Endothelial cell (in vitro differentiated cells): ENCODE data around the gene WHRN. TPM values are rescaled to one million over a fixed set of nuclear protein-coding genes. Genes with fewer than 3 reads are reported as not detected.

Source experiments
- DNase-seq: peaks from one replicate; pipeline ENCODE4 v3.0.0; 2021; ENCODE audit warnings: low spot score
- H3K27ac Mint-ChIP-seq: one replicate; pipeline ENCODE4 v1.8.0; 2021; ENCODE audit warnings: mixed read lengths, inconsistent platforms; ENCODE audit not compliant: unreplicated experiment
- H3K27me3 Mint-ChIP-seq: one replicate; pipeline ENCODE4 v1.8.0; 2021; ENCODE audit warnings: mild to moderate bottlenecking, moderate library complexity, mixed read lengths, inconsistent platforms; ENCODE audit not compliant: unreplicated experiment
- H3K36me3 Mint-ChIP-seq: one replicate; pipeline ENCODE4 v1.8.0; 2021; ENCODE audit warnings: mild to moderate bottlenecking, low read depth, mixed read lengths, inconsistent platforms; ENCODE audit not compliant: unreplicated experiment
- H3K4me1 Mint-ChIP-seq: one replicate; pipeline ENCODE4 v1.8.0; 2021; ENCODE audit warnings: mild to moderate bottlenecking, mixed read lengths, inconsistent platforms; ENCODE audit not compliant: unreplicated experiment
- H3K4me3 Mint-ChIP-seq: one replicate; pipeline ENCODE4 v1.8.0; 2021; ENCODE audit warnings: mild to moderate bottlenecking, mixed read lengths, inconsistent platforms; ENCODE audit not compliant: unreplicated experiment
- H3K9me3 Mint-ChIP-seq: one replicate; pipeline ENCODE4 v1.8.0; 2021; ENCODE audit warnings: mixed read lengths, inconsistent platforms; ENCODE audit not compliant: unreplicated experiment
- total RNA-seq: library from RNA; stranded (reverse); fragmentation: NEBNext Ultra II Directional; extraction: Animal tissue kit (Norgen Biotek cat#: 25700); gene quantifications from one replicate; pipeline ENCODE4 v1.2.1, GENCODE V29; 2021; ENCODE audit not compliant: unreplicated experiment
- TF ChIP-seq, protein P1 (sequence below): fragments of 200-600 bp; sonication (generic); IDR thresholded peaks from one replicate; pipeline ENCODE4 v1.5.0; 2021; ENCODE audit warnings: antibody characterized with exemption; ENCODE audit not compliant: unreplicated experiment

WHRN gene
- total RNA-seq, 1 donor from 2014 or later, result 4.1 TPM

DNA sequence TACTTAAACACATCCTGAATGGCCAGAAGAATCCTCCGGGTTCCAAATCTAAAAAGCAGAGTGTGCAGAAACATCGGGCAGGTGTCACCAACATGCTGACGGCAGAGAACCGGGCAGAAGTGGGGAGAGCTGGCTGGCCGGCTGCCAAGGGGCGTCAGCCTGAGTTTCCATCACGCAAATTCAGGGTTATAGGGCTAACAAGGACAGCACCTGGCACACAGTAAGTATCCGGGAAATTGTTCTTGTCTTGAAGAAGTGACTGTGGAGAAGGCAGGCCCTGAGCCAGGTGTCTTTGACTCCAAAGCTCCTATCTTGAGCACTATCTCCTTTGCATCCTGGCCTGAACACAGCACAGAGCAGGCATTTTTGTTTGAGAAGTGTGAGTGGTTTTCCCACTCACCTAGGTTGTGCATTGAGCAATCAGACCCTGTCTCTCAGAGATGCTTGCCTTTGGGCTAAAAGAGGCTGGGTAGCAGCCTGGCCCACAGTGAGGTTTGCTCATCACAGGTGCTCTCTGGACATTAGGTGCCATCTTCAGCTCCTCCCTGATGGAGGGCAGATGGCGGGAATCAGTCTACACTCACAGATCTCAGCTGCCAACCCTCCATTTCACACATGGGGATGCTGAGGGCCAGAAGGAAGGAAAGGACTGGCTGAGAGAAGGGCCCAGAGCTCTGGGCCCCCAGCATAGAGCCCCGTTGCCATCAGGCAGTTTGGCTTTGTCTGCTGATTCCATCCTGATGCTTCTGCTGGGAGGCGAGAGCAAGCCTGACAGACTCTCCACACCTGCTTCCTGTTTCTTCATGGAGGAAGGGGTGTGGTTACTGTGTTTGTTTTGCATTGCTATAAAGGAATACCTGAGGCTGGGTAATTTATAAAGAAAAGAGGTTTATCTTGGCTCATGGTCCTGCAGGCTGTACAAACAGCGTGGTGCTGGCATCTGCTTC lies 52.8 kb downstream of the WHRN start:
- H3K27me3 Mint-ChIP-seq, result no peaks in the 10 kb centered on the region
- no peaks in the 10 kb centered on the region for H3K36me3 Mint-ChIP-seq
- DNase-seq, result no peak
- no peak overlapping the region for H3K4me3 Mint-ChIP-seq
- no peaks in the 10 kb centered on the region for H3K9me3 Mint-ChIP-seq
- H3K4me1 Mint-ChIP-seq, result no peaks in the 10 kb centered on the region
- no peak overlapping the region for H3K27ac Mint-ChIP-seq
- TF ChIP-seq, protein P1, sequence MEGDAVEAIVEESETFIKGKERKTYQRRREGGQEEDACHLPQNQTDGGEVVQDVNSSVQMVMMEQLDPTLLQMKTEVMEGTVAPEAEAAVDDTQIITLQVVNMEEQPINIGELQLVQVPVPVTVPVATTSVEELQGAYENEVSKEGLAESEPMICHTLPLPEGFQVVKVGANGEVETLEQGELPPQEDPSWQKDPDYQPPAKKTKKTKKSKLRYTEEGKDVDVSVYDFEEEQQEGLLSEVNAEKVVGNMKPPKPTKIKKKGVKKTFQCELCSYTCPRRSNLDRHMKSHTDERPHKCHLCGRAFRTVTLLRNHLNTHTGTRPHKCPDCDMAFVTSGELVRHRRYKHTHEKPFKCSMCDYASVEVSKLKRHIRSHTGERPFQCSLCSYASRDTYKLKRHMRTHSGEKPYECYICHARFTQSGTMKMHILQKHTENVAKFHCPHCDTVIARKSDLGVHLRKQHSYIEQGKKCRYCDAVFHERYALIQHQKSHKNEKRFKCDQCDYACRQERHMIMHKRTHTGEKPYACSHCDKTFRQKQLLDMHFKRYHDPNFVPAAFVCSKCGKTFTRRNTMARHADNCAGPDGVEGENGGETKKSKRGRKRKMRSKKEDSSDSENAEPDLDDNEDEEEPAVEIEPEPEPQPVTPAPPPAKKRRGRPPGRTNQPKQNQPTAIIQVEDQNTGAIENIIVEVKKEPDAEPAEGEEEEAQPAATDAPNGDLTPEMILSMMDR, result no peak

DNA sequence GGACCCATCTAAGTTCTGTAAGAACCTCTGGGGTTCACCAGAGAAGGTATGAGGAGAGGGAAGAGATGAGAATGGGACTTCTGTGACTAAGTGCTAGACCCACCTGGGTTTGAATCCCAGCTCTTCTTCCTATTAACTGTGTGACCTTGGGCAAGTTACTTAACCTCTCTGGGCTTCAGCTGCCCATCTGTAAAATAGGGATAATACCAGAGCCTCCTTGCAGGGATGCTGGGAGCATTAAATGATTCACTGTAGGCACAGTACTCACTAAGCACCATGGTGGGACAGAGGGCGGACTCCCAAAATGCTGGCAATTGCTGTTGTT lies 53.6 kb downstream of the WHRN start:
- TF ChIP-seq, protein P1, result no peak
- Mint-ChIP-seq H3K27ac (no peak overlapping the region), H3K4me1 (no peaks in the 10 kb centered on the region), H3K27me3 (no peaks in the 10 kb centered on the region), H3K4me3 (no peak overlapping the region), H3K36me3 (no peaks in the 10 kb centered on the region), H3K9me3 (no peaks in the 10 kb centered on the region)
- DNase-seq, result no peak

- no peak for DNase-seq
- Mint-ChIP-seq H3K9me3 (no peaks in the 10 kb centered on the region), H3K4me3 (no peak overlapping the region), H3K27me3 (no peaks in the 10 kb centered on the region), H3K4me1 (no peaks in the 10 kb centered on the region), H3K36me3 (no peaks in the 10 kb centered on the region), H3K27ac (no peak overlapping the region)
- TF ChIP-seq, protein P1, result no peak
Observed at GRCh38 chr9:114450833-114451706, 54.2 kb downstream of the WHRN start.

DNA sequence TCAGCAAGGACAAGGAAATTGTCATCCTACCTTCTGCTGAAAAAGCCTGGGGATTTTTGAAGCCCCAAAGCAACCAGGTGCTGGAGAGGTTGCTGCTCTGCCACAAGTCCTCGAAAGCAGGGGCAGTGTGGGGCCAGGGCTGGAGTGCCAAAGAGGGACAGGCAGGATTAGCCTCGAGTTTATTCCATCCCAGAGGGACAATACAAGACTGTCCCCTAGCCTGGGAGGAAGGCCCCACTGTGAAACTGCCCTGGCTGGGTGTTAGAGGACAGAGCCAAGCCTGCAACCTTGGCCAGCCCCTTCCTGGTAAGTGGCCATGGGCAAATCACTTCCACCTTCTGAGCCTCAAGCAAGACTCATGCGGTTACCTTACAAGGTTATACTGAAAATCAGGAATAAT lies 55.1 kb downstream of the WHRN start:
- Mint-ChIP-seq H3K27me3 (no peaks in the 10 kb centered on the region), H3K36me3 (no peaks in the 10 kb centered on the region), H3K27ac (no peak overlapping the region), H3K4me3 (no peak overlapping the region), H3K9me3 (no peaks in the 10 kb centered on the region), H3K4me1 (no peaks in the 10 kb centered on the region)
- no peak for DNase-seq
- TF ChIP-seq, protein P1, result no peak
